NOMO-1 treated with DMSO at 0.1 percent for 48 hours (cell line): Measurements from ENCODE around the gene TCERG1L.
"Not testable (repeated sequence)": the region's sequence is repeated elsewhere in the genome, so short reads cannot be mapped to it uniquely, and the experiment has no call there.

Experiments used
- DNase-seq: peaks from one replicate; lab custom pipeline; 2025; ENCODE audit not compliant: unreplicated experiment; lab: John Stamatoyannopoulos, UW

TCERG1L gene

DNA sequence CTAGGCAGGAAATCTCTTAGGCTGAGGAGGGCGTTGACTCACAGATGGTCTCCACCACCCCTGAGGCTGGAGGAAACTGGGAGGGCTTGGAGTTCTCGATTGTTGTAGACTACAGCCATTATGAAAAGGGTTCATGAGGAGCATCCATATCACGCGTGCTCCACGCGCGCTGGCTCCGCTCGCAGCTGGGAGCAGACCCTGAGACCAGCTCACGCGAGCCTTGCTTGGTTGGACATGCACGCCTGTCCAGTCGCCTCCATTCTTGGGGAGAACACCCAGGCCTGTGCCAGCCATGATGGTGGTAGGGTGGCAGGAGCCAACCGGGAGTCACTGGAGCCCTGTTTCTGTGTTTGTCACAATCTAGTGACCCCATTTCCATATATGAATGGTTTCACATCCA is 139.1 kb downstream of the TCERG1L start:
- no peak for DNase-seq

DNA sequence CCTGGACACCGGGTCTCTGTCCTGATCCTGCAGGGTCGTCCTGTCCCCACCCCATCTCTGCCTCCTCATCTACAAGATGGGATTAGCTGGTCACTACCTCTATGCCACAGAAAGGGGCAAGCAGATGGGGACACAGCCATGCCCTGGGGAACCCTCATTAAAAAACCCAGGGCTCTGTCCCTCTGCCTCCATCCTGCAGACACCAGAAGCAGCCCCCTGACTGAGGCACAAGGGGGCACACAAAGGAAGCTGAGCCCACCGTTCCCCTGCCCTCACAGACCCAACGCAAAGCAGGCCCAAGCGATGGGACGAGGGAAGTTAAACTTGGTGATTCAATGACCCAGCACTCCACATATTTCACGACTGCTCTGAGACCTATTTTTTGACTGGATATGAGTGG is 142.4 kb downstream of the TCERG1L start:
- DNase-seq = no peak

DNA sequence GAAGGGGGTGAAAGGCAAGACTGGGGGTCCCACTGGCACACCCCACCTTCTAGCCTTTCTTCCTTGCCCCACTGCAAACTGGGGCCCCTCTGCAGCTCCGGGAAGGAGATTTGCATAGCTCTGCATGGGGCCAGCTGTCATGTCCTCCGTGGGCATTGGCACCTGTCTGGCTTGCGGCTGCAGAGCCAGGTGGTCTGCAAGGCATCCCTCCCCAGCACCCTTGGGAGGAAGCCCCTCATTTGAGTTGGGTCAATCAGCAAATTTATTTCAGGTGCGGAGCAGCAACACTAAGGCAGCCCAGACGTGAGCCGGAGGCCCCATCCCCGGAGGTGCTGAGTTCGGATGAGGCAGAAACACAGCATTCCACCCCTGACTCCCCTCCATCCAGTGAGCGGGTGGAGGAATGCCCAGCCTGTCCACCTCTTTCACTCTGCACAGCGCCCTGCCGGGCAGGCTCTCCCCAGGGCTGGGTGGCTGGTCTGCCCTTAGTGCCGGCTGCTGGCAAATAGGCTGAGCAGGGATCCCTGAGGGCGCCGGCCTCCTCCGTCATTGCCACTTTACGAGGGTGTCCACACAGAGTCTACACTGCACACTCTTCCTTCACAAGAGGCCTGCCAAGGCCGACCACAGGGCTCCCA is 143.2 kb downstream of the TCERG1L start:
- DNase-seq = no peak

DNA sequence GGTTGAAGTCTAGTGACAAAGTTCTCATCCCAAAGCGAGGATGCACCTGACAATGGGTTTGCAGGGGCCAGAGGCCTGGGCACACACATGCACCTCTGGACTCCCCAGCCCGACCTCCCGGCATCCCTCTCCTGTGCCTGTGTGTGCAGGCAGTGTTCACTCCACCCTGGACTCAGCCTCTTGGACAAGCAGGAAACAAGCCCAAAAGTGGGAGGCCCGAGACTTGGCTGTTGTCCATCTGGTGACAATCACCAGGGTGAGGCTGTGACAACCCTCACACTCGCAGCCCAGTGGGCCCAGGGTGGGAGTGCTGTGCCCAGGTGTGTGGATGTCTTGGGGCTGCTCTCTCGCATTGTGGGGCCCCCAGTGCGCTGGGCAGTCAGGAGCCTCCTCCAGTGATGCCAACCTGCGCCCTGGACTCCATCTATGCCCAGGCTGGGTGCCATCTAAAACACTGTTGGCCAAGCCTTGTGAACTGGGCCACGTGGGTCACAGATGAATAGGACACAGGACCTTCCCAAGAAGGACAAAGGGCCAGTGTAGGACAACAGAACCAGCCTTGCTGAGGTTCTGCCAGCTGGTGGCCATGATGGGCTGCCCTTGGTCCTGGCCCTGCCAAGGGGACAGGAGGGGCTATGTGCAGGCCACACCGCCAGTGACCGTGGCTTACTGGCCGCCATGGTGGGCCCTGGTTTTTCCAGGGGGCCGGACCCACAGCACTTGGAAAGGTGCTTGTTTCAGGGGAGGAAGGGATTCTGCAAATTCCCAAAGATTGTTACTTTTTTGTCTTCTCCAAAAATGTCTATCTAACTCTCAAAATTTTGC is 144.3 kb downstream of the TCERG1L start:
- no peak for DNase-seq

- no peak for DNase-seq
Observed at GRCh38 chr10:131166486-131166885, 145.0 kb downstream of the TCERG1L start.

- no peak for DNase-seq
Observed at GRCh38 chr10:131165092-131165491, 146.4 kb downstream of the TCERG1L start.

DNA sequence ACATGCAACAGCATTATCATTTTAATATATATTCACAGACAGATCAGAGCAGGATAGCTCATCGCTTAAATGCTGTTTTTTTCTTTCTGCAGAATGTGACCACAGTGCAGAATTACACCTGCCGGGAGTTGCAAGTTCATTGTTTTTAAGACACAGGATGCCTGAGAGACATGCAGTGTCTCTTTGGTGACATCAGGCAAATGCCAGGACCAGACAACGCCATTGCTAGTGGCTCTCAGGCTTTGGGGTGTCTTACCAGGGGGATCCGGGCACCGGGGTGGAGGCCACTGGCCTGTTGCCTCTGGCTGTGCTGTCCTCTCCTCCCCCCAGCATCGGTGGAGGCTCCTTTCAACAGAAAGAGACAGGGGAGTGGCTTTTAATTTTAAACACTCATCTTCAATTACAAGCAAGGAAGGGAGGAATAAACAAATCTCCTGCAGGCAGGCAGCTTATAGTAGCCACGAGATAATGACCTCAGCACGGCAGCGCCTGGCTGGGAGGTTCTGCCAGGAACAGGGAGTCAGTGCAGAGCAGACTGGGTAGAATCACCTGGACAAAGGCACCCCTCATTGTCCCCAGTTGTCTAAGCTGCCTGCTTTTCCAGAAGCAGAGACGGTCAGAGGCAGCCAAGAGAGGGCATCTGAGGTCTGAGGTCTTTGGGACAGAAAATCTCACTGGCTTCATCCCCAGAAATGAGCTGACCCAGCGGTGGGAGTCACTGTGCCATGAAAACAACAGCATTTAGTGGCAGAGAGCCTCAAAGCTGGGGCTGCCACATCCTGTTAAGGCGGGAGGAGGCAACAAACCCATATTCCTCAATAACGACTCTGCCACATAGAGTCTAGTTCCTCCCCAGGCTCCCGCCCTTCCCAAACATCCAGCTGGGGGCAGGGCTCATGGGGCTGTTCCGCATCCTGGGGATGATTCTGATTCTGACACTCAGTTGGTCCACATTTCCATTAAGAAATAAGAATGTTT is 148.4 kb downstream of the TCERG1L start:
- DNase-seq = no peak

GRCh38 chr10:131162211-131162610 is 149.3 kb downstream of the TCERG1L start:
- no peak for DNase-seq

DNA sequence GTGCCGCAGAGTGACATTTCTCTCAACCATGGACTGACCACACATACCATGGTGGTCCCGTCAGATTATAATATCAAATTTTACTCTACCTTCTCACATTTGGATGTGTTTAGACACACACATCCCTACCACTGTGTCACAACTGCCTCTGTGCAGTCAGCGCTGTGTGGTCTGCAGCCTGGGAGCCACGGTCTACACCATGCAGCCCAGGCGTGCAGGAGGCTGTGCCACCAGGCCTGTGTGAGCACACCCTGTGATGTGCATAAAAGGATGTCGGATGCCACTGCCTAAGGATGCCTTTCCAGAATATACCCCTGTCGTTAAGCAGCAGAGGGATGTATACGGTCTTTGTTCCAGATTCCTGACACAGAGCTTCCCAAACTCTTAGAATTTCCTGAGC is 150.4 kb downstream of the TCERG1L start:
- DNase-seq = no peak

DNA sequence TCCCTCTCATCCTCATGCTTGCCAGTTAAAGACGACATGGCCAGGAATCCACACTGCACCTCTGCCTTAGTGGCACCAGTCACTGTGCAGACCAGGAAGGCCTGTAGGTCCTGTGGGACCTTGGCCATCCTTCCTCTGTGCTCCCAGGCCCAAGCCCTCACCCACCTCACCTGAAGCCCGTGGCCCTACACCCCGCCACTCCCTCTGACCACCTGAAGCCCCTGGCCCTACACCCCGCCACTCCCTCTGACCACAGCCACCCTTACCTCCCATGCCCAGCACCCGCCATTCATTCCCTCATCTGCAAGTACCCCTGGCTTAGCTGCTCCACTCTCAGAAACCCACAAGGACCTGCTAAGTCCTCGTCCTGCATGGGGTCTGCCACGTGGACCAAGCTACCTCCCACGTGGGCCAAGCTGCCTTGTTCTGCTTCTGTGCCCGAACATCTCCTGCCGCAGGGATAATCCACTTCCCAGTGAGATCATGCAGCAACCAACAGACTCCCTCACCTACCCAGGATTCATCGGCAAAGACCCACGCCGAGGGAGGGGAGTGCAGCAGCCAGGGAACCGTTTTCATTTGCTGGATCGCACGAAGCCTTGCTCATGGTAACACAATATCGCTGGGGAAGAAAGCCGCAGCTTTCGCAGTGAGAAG is 151.2 kb downstream of the TCERG1L start:
- no peak for DNase-seq

- no peak for DNase-seq
Observed at GRCh38 chr10:131159771-131160170, 151.8 kb downstream of the TCERG1L start.

GRCh38 chr10:131158695-131159094 is 152.8 kb downstream of the TCERG1L start:
- DNase-seq = no peak

DNA sequence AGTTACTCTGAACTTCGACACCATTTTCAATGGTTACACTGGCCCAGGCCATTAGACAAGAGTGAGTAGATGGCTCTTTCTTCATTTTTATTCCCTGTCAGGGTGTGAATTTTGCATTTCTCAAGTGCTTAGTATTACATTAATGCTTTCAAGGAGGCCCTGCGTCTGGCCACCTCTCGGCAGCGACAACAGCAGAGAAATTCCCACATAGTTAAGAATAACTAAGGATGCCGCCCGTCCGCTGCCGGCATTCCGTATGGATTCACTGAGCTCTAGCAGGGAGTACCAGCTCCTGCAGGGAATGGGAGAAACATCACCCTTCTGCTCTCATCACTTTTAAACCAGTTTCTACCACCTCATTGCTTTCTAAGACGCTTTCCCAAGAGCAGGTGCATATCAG is 153.6 kb downstream of the TCERG1L start:
- DNase-seq = no peak

- no peak for DNase-seq
Observed at GRCh38 chr10:131155876-131156230, 155.7 kb downstream of the TCERG1L start.

GRCh38 chr10:131155218-131155875 is 156.2 kb downstream of the TCERG1L start:
- DNase-seq = no peak

DNA sequence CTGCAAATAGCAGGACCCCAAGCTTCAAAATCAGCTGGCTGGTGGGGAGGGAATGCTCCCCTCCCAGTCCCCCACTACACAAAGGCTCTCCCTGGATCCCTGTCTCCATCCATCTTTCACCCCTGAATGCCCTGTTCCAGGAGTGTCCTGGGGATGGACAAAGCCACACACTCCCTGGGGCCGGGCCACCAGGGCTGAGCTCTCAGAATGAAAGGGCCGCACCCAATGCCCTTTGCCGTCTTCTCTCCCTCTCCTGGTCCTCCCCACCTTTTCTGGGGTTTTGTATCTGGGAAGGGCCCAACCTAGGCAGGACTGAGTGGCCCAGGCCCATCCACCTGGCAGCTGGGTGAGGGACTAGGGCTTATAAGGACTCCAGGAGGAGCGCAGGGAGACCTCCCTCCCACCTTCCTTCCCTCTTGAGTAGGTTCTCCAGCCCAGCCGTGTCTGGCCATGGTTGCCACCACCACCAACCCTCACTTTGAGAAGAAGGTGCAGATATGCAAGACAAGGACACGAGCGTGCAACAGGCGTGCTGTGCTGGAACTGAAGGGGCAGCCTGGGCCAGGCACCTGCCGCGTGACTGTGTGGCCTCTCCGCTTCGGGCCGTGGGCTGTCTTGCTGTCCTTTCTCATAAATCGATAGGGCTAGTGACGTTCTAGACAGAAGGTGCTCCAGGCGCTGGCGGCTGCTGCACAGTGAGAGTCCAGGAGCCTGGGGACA is 157.1 kb downstream of the TCERG1L start:
- DNase-seq = no peak

- not testable (repeated sequence) for DNase-seq
Observed at GRCh38 chr10:131152456-131152855, 159.1 kb downstream of the TCERG1L start.

GRCh38 chr10:131150126-131150525 is 161.4 kb downstream of the TCERG1L start:
- no peak for DNase-seq

- DNase-seq = no peak
Observed at GRCh38 chr10:131149586-131149985, 161.9 kb downstream of the TCERG1L start.

DNA sequence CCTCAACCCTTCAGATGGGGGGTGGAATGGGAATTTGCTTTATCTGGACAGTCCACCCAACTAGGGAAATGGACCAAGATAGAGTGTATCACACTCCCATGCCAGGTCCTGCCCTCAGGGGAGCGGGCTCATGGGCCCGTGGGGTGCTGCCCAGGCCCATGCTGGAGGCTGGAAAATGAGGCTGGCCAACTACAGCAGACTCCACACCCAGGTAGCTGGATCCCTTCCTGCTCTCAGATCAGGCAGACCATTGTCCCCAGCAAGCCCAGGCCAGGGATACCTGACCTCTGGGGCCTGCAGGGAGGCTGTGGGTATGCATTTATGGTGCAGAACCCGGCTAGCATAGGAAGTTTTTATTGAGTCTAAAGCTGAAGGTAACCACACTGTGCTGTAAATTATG is 162.4 kb downstream of the TCERG1L start:
- DNase-seq = no peak
